NCI-H2196 treated with DMSO at 0.1 percent for 48 hours (cell line): Measurements from ENCODE around the gene CADPS2.
"Not testable (repeated sequence)": the region's sequence is repeated elsewhere in the genome, so short reads cannot be mapped to it uniquely, and the experiment has no call there.

Experiments used
- DNase-seq: peaks from one replicate; lab custom pipeline; 2025; ENCODE audit not compliant: unreplicated experiment; lab: John Stamatoyannopoulos, UW

Gene CADPS2

DNA sequence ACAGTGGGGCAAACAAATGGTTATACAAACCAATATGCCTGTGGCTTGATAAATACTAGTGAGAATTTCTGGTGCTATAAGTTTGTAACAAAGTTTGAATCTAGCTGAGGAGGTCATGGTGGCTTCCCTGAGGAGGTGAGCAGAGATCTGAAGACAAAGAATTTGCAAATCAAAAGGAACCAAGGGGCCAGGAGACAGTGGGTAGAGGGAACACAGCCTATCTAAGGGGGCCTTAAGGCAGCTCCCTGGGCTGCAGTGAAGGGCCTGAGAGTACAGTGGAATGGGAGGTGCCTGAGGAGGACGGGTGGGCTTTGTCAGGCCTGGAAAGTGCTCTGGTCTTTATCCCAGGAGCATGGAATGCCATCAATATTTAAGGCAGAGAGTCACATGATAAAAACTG is 209.1 kb downstream of the CADPS2 start:
- no peak for DNase-seq

DNA sequence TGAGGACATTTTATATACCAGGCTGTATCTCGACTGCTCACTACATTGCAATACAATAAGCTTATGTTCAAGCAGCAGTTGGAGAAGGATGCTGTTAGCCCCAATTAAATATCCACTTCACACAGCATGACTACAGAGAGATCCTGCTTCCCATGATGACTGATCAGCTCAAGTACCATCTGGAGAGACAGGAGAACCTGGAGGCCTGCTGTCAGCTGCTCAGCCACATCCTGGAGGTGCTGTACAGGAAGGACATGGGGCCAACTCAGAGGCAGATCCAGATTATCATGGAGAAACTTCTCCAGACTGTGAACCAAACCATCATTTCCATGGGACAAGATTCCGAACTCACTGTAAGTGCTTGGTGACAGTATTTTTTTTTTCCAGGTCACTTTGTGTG is 209.8 kb downstream of the CADPS2 start:
- peak; percentile 36 for DNase-seq

- DNase-seq = no peak
Measured at GRCh38 chr7:122675621-122676020, 210.6 kb downstream of the CADPS2 start.

DNA sequence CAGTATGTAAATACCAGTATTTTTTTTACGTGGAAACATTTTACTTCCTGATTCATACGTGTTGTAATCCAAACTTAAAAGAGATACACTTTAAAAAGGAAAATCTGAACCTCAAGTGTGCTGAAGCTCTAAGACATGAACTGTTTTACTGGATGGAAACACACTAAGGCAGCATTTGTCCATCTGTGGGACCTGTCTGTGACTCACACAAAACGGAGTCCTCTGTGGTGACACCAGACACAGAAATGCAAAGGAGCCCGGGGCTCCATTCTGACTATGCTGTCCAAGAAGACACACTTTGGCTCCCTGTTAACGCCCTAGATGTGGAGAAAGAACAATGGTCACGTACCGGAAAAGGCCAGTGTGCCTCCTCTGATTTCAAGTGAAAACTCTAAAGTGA is 211.2 kb downstream of the CADPS2 start:
- no peak for DNase-seq

DNA sequence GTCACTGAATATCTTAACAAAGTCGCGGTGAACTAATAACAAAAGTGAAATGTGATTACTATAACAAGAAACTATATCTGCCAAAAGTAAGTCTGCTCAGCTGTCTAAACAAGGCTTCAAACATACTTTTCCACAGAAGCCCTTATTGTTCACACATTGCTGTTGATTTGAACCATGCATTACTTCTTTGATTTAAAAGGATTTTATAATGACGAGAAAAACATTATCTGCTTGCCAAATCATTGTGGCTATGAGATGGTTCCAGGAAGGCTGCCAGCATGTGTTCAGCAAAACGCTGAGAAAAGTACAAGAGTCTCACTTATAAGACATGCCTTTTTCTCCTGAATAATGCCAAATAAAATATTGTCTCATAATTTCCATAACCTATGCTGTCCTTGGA is 211.8 kb downstream of the CADPS2 start:
- DNase-seq = peak; percentile 33

DNA sequence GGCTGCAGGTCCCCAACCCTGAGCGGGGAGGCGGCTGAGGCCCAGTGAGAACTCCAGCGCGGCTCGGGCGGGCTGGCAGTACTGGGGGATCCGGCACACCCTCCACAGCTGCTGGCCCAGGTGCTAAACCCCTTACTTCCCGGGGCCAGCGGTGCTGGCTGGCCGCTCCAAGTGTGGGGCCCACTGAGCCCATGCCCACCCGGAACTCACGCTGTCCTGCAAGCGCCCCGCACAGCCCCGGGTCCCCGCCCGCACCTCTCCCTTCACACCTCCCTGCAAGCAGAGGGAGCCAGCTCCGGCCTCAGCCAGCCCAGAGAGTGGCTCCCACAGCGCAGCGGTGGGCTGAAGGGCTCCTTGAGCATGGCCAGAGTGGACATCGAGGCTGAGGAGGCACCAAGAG is 212.3 kb downstream of the CADPS2 start:
- no peak for DNase-seq

DNA sequence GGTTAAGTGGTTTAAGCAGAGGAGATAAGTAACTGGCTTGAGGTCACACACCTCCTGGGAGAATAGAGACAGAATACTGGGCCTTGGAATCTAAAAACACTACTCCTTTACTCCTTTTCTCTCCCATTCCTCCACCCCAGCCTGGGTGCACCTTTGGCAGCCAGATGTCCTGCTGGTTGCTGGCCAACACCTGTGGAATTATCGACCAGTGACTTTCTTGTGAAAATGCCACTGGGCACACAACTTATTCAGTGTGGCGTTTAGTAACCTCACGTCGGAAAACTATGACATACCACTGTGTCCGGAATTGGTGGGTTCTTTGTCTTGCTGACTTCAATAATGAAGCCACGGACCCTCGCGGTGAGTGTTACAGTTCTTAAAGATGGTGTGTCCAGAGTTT is 213.7 kb downstream of the CADPS2 start:
- no peak for DNase-seq

DNA sequence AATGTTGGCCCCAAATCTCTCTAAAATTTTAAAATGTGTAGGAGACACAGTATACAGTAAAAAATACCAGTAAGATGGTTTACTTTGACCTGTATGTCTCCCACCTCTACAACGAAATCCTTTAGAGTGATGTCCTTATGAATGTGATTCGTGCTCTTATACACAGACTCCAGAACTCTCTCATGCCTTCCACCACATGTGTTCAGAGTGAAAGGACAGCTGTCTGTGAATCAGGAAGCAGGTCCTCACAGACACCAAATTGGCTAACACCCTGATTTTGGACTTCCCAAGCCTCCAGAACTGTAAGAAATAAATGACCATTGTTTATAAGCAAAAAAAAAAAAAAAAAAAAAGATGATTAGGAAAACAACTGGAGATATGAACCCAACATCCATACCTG is 222.5 kb downstream of the CADPS2 start:
- no peak for DNase-seq

DNA sequence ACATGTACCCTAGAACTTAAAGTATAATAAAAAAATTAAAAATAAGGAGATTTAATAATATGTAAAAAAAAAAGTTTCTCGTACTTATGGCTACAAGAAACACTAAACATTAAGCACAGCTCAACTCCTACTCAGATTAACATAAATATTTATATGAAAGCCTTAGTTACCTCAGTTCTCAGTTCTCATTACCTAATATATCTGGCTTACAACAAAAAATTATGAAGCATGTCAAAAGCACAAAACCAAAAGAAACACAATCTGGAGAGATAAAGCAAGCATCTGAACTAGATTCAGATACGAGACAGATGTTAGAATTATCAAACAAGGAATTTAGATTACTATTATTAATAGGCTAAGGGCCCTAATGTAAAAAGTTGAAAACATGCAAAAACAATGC is 227.4 kb downstream of the CADPS2 start:
- DNase-seq = no peak

DNA sequence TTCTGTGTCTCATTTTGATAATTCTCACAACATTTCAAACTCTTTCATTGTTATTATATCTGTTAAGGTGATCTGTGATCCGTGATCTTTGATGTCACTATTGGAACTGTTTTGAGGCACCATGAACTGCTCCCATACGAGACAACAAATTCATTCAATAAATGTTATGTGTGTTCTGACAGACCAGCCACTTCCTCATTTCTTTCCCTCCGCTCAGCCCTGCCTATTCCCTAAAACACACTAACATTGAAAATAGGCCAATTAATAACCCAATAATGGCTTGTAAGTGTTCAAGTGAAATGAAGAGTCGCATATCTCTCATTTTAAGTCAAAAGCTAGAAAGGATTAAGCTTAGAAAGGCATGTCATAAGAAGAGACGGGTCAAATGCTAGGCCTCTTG is 232.6 kb downstream of the CADPS2 start:
- DNase-seq = no peak

- no peak for DNase-seq
Measured at GRCh38 chr7:122652876-122653275, 233.4 kb downstream of the CADPS2 start.

DNA sequence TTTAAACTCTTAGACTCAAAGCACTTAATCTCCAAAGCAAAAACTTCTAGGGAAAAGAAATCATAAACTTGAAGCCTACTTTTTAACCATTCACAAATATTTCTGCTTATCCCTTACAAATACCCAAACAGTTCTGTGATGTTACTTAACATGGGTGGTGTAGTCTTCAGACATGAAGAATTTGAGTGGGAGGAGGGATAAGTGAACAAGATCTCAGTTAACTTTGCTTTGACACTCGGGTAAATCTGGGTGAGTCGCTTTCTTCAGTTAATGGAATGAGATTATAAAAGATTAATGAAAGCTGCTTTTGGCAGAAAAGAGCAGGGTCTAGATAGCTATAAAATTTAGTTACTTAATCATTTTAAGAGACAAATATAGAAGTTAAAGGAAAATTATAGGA is 234.8 kb downstream of the CADPS2 start:
- DNase-seq = no peak

DNA sequence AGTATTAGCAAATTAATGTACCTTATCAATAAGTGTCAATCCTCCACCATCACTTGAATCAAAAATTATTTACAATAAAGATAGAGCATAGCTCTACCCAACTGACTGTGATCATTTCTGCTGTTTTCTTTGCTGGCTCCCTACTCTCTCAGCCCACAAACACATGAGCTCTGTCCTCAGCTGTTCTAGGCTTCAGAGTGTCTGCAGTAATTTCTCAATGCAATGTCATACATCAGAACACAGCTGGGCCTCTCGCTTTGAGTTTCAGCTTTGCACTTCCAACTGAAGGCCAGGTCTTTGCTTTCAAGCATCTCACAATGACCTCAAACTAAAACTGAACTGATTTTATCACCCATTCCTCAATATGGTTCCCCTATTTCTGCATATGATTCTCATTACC is 243.0 kb downstream of the CADPS2 start:
- DNase-seq = no peak

GRCh38 chr7:122638459-122638858 is 247.8 kb downstream of the CADPS2 start:
- DNase-seq = no peak

DNA sequence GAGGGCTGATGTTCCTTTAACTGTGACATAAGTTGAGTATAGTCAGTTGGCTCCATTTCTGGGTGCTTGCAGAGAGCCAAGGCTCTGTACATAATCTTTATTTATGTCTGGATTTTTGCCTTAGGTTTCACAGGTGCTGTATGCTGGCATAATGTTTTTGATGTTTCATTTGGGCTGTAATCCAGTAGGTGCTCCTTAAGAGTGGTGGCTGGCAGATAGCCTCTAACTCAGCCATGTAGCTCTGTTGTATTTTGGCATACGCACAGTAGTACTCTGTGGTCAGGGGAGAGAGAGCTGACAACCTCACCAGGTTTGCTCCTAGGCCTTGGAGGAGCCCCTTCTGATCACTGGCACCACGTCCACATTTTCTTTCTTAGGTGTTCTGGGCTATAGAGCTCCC is 248.5 kb downstream of the CADPS2 start:
- DNase-seq = peak; percentile 16

DNA sequence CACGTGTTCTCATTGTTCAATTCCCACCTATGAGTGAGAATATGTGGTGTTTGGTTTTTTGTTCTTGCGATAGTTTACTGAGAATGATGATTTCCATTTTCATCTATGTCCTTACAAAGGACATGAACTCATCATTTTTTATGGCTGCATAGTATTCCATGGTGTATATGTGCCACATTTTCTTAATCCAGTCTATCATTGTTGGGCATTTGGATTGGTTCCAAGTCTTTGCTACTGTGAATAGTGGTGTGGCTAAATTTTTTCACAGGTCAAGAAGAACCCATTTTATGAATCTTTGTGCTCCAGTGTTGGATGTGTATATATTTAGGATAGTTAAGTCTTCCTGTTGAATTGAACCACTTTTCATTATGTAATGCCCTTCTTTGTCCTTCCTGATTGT is 250.8 kb downstream of the CADPS2 start:
- not testable (repeated sequence) for DNase-seq

DNA sequence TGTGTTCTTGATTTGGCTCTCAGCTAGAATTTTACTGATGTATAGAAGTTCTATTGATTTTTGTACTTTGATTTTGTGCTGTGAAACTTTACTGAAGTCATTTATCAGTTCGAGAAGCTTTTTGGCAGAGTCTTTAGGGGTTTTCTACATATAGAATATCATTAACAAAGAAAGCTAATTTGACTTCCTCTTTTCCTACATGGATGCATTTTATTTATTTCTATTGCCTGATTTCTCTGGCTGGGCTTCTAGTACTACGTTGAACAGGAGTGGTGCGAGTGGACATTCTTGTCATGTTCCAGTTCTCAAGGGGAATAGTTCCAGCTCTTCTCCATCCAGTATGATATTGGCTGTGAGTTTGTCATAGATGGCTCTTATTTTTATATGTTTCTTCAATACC is 252.8 kb downstream of the CADPS2 start:
- no peak for DNase-seq

DNA sequence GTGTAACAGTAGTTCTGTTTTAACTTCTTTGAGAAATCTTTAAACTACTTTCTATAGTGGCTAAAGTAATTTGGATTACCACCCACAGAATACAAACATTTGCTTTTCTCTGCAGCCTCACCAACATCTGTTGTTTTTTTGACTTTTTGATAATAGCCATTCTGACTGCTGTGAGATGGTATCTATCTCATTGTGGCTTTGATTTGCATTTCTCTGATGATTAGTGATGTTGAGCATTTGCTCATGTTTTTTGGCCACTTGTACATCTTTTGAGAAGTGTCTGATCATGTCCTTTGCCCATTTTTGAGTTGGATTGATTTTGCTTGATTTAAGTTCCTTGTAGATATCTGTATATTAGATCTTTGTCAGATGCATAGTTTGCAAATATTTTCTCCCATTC is 254.0 kb downstream of the CADPS2 start:
- no peak for DNase-seq

GRCh38 chr7:122629412-122629953 is 256.8 kb downstream of the CADPS2 start:
- DNase-seq = no peak

DNA sequence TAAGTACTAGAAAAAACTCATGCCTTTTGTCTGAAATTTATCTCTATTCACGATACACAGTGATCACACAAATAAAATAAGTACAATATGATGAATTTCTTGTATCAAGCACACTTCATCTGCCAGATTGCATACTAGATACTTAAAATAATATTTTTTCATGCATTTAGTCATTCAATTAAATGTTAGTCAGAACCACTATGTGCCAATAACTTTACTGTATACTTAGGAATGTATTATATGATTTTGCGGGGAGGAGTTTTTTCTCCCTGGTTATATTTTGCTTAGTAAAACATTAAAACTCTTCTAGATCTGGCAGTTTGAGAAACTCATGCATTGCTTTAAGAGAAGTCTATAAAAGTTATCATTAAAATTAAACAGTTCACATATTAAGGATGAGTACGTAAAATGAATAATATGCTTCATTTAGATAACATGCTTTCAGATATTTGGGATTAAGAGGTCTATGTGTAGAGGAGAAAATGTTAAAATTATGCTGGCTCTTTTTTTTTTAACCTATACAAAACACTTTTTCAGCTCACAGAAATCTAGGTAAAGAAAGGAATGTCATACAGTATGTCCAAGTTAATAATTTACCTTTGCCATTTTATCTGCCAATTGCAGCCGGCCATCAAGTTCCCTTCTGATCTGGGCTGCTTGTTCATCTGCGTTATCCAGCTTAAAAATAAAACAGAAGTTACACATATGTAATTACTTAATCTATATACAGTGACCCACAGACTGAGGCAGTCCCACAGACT is 257.4 kb downstream of the CADPS2 start:
- DNase-seq = no peak

DNA sequence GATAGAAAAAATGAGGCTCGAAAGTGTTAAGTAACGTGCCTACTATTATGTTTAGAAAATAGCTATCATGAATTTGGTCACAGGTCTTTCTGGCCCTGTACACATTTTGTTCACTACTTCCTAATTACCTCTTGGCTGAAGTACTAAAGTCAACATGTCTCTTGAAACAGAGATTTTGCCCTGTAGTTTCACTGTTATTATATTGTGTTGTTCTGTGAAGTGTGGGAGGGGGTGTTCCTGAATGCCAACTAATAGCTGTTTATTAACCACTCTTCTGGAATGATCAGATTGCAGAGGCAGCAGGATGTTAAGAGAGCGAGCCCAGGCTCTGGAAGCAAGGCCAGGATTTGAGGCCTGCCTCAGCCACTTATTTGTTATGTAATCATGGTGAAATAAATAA is 259.5 kb downstream of the CADPS2 start:
- DNase-seq = peak; percentile 49

- DNase-seq = no peak
Measured at GRCh38 chr7:122622682-122623081, 263.6 kb downstream of the CADPS2 start.

- DNase-seq = no peak
Measured at GRCh38 chr7:122619664-122620063, 266.6 kb downstream of the CADPS2 start.
